ENCODE data around the gene LIPH. TPM values are rescaled to one million over a fixed set of nuclear protein-coding genes. Genes with fewer than 3 reads are reported as not detected.
"Not testable (repeated sequence)": the region's sequence is repeated elsewhere in the genome, so short reads cannot be mapped to it uniquely, and the experiment has no call there.

The LIPH gene
- total and polyA plus RNA-seq, 9 donors, result 0.05 to 2.1 (median 0.19) TPM

GRCh38 chr3:185575108-185575869 lies 22.9 kb upstream of the LIPH start:
- WGBS (ENCODE audit: insufficient coverage), result 9% methylated on average over 9 of the region's 17 CpGs
- not testable (repeated sequence) for H3K9me3 ChIP-seq (replicated peaks; ENCODE audit: control insufficient read depth, low read depth, low read length); H3K27me3 ChIP-seq (ENCODE audit: control insufficient read depth, insufficient read depth, low read length); H3K4me1 ChIP-seq (ENCODE audit: control insufficient read depth, insufficient read depth, low read length); H3K36me3 ChIP-seq (ENCODE audit: control insufficient read depth, insufficient read depth, low read length); H3K4me3 ChIP-seq (ENCODE audit: low read length); H3K27ac ChIP-seq (ENCODE audit: low read length)
- DNase-seq, result peak; percentile 47

- H3K4me1 ChIP-seq (ENCODE audit: control insufficient read depth, insufficient read depth, low read length), result no peaks in the 10 kb centered on the region
- DNase-seq, result no peak
- WGBS (ENCODE audit: insufficient coverage), result 84% methylated on average over 5 of the region's 5 CpGs
- no peak overlapping the region for H3K4me3 ChIP-seq (ENCODE audit: low read length)
- H3K27me3 ChIP-seq (ENCODE audit: control insufficient read depth, insufficient read depth, low read length), result no peaks in the 10 kb centered on the region
- no peak overlapping the region for H3K27ac ChIP-seq (ENCODE audit: low read length)
- no peaks in the 10 kb centered on the region for H3K36me3 ChIP-seq (ENCODE audit: control insufficient read depth, insufficient read depth, low read length)
- H3K9me3 ChIP-seq (replicated peaks; ENCODE audit: control insufficient read depth, low read depth, low read length), result peaks cover 2% of the 10 kb centered on the region
These were observed 19.8 kb upstream of the LIPH start for GRCh38 chr3:185572183-185572582.

GRCh38 chr3:185561958-185562357 lies 9.6 kb upstream of the LIPH start:
- peaks cover 2% of the 10 kb centered on the region for H3K4me1 ChIP-seq (ENCODE audit: control insufficient read depth, insufficient read depth, low read length)
- no peak overlapping the region for H3K4me3 ChIP-seq (ENCODE audit: low read length)
- DNase-seq, result no peak
- H3K9me3 ChIP-seq (replicated peaks; ENCODE audit: control insufficient read depth, low read depth, low read length), result no peaks in the 10 kb centered on the region
- WGBS (ENCODE audit: insufficient coverage), result 0% methylated on average over 1 of the region's 5 CpGs
- no peaks in the 10 kb centered on the region for H3K36me3 ChIP-seq (ENCODE audit: control insufficient read depth, insufficient read depth, low read length)
- no peak overlapping the region for H3K27ac ChIP-seq (ENCODE audit: low read length)
- H3K27me3 ChIP-seq (ENCODE audit: control insufficient read depth, insufficient read depth, low read length), result peaks cover 5% of the 10 kb centered on the region

- peaks cover 2% of the 10 kb centered on the region for H3K4me1 ChIP-seq (ENCODE audit: control insufficient read depth, insufficient read depth, low read length)
- no peaks in the 10 kb centered on the region for H3K36me3 ChIP-seq (ENCODE audit: control insufficient read depth, insufficient read depth, low read length)
- no peak overlapping the region for H3K4me3 ChIP-seq (ENCODE audit: low read length)
- H3K27ac ChIP-seq (ENCODE audit: low read length), result no peak overlapping the region
- DNase-seq, result peak; percentile 29
- H3K9me3 ChIP-seq (replicated peaks; ENCODE audit: control insufficient read depth, low read depth, low read length), result no peaks in the 10 kb centered on the region
- 77% methylated on average over 4 of the region's 8 CpGs for WGBS (ENCODE audit: insufficient coverage)
- peaks cover 5% of the 10 kb centered on the region for H3K27me3 ChIP-seq (ENCODE audit: control insufficient read depth, insufficient read depth, low read length)
These were observed 9.1 kb upstream of the LIPH start for GRCh38 chr3:185561374-185561943.

GRCh38 chr3:185560676-185561075 lies 8.3 kb upstream of the LIPH start:
- no peak for DNase-seq
- Histone ChIP-seq H3K36me3 (ENCODE audit: control insufficient read depth, insufficient read depth, low read length) (no peaks in the 10 kb centered on the region), H3K9me3 (replicated peaks; ENCODE audit: control insufficient read depth, low read depth, low read length) (no peaks in the 10 kb centered on the region), H3K27me3 (ENCODE audit: control insufficient read depth, insufficient read depth, low read length) (peaks cover 5% of the 10 kb centered on the region), H3K4me1 (ENCODE audit: control insufficient read depth, insufficient read depth, low read length) (peaks cover 2% of the 10 kb centered on the region), H3K4me3 (ENCODE audit: low read length) (no peak overlapping the region), H3K27ac (ENCODE audit: low read length) (no peak overlapping the region)
- no CpG with 5 or more reads among the region's 13 CpGs for WGBS (ENCODE audit: insufficient coverage)

- DNase-seq, result no peak
- Histone ChIP-seq H3K27ac (ENCODE audit: low read length) (no peak overlapping the region), H3K27me3 (ENCODE audit: control insufficient read depth, insufficient read depth, low read length) (peaks cover 5% of the 10 kb centered on the region), H3K36me3 (ENCODE audit: control insufficient read depth, insufficient read depth, low read length) (no peaks in the 10 kb centered on the region), H3K9me3 (replicated peaks; ENCODE audit: control insufficient read depth, low read depth, low read length) (no peaks in the 10 kb centered on the region), H3K4me3 (ENCODE audit: low read length) (no peak overlapping the region), H3K4me1 (ENCODE audit: control insufficient read depth, insufficient read depth, low read length) (peaks cover 2% of the 10 kb centered on the region)
- 83% methylated on average over 7 of the region's 12 CpGs for WGBS (ENCODE audit: insufficient coverage)
These were observed 7.3 kb upstream of the LIPH start for GRCh38 chr3:185559706-185560090.

GRCh38 chr3:185558395-185558794 lies 6.0 kb upstream of the LIPH start:
- peaks cover 2% of the 10 kb centered on the region for H3K4me1 ChIP-seq (ENCODE audit: control insufficient read depth, insufficient read depth, low read length)
- no CpG with 5 or more reads among the region's 3 CpGs for WGBS (ENCODE audit: insufficient coverage)
- no peak overlapping the region for H3K27ac ChIP-seq (ENCODE audit: low read length)
- peaks cover 5% of the 10 kb centered on the region for H3K27me3 ChIP-seq (ENCODE audit: control insufficient read depth, insufficient read depth, low read length)
- no peaks in the 10 kb centered on the region for H3K36me3 ChIP-seq (ENCODE audit: control insufficient read depth, insufficient read depth, low read length)
- H3K4me3 ChIP-seq (ENCODE audit: low read length), result no peak overlapping the region
- no peaks in the 10 kb centered on the region for H3K9me3 ChIP-seq (replicated peaks; ENCODE audit: control insufficient read depth, low read depth, low read length)
- no peak for DNase-seq

GRCh38 chr3:185556640-185557039 lies 4.3 kb upstream of the LIPH start:
- not testable (repeated sequence) for H3K4me1 ChIP-seq (ENCODE audit: control insufficient read depth, insufficient read depth, low read length); H3K36me3 ChIP-seq (ENCODE audit: control insufficient read depth, insufficient read depth, low read length); H3K27me3 ChIP-seq (ENCODE audit: control insufficient read depth, insufficient read depth, low read length); H3K4me3 ChIP-seq (ENCODE audit: low read length); DNase-seq; H3K27ac ChIP-seq (ENCODE audit: low read length); H3K9me3 ChIP-seq (replicated peaks; ENCODE audit: control insufficient read depth, low read depth, low read length)
- 60% methylated on average over 1 of the region's 6 CpGs for WGBS (ENCODE audit: insufficient coverage)

GRCh38 chr3:185555860-185556347 lies 3.5 kb upstream of the LIPH start:
- DNase-seq, result no peak
- H3K27ac ChIP-seq (ENCODE audit: low read length), result no peak overlapping the region
- WGBS (ENCODE audit: insufficient coverage), result no CpG with 5 or more reads among the region's 1 CpG

GRCh38 chr3:185555101-185555501 lies 2.7 kb upstream of the LIPH start:
- no peak overlapping the region for H3K27ac ChIP-seq (ENCODE audit: low read length)
- no peaks in the 10 kb centered on the region for H3K4me1 ChIP-seq (ENCODE audit: control insufficient read depth, insufficient read depth, low read length)
- no peaks in the 10 kb centered on the region for H3K36me3 ChIP-seq (ENCODE audit: control insufficient read depth, insufficient read depth, low read length)
- no peaks in the 10 kb centered on the region for H3K9me3 ChIP-seq (replicated peaks; ENCODE audit: control insufficient read depth, low read depth, low read length)
- DNase-seq, result no peak
- no CpG with 5 or more reads among the region's 4 CpGs for WGBS (ENCODE audit: insufficient coverage)
- H3K27me3 ChIP-seq (ENCODE audit: control insufficient read depth, insufficient read depth, low read length), result no peaks in the 10 kb centered on the region
- H3K4me3 ChIP-seq (ENCODE audit: low read length), result no peak overlapping the region

More at GRCh38 chr3:185555860-185556347, 3.5 kb upstream of the LIPH start:
- Histone ChIP-seq H3K4me3 (ENCODE audit: low read length) (no peak overlapping the region), H3K27me3 (ENCODE audit: control insufficient read depth, insufficient read depth, low read length) (no peaks in the 10 kb centered on the region), H3K36me3 (ENCODE audit: control insufficient read depth, insufficient read depth, low read length) (no peaks in the 10 kb centered on the region), H3K4me1 (ENCODE audit: control insufficient read depth, insufficient read depth, low read length) (no peaks in the 10 kb centered on the region), H3K9me3 (replicated peaks; ENCODE audit: control insufficient read depth, low read depth, low read length) (no peaks in the 10 kb centered on the region)
